GM12891 (cell line): Measurements from ENCODE around the gene SPOPL.

ENCODE experiments used
- DNase-seq: peaks from one replicate; pipeline ENCODE4 v3.0.0; 2011; ENCODE audit warnings: low spot score; ENCODE audit not compliant: insufficient read length
- FAIRE-seq: peaks from 2 replicates; lab custom pipeline; 2011; peaks lifted over from hg19 to GRCh38; lab: Jason Lieb, UNC
- PAX5 ChIP-seq: IDR thresholded peaks from 2 replicates; pipeline ENCODE4 v1.6.1; 2011; ENCODE audit warnings: low read length, moderate library complexity, mild to moderate bottlenecking; ENCODE audit not compliant: insufficient read depth, severe bottlenecking
- POLR2A ChIP-seq: IDR thresholded peaks from 2 replicates; pipeline ENCODE4 v1.6.1; 2011; ENCODE audit warnings: low read depth, low read length, control low read depth
- POLR2AphosphoS5 ChIP-seq: IDR thresholded peaks from 2 replicates; pipeline ENCODE4 v1.6.1; 2011; ENCODE audit warnings: low read depth, low read length, control low read depth
- POU2F2 ChIP-seq: IDR thresholded peaks from 2 replicates; pipeline ENCODE4 v1.6.1; 2011; ENCODE audit warnings: low read depth, mild to moderate bottlenecking, control low read depth, low read length, moderate library complexity
- SPI1 ChIP-seq: IDR thresholded peaks from 2 replicates; pipeline ENCODE4 v1.6.1; 2011; ENCODE audit warnings: low read depth, low read length, control low read depth
- TAF1 ChIP-seq: IDR thresholded peaks from 2 replicates; pipeline ENCODE4 v1.6.1; 2011; ENCODE audit warnings: low read depth, low read length, control low read depth

Gene SPOPL

DNA sequence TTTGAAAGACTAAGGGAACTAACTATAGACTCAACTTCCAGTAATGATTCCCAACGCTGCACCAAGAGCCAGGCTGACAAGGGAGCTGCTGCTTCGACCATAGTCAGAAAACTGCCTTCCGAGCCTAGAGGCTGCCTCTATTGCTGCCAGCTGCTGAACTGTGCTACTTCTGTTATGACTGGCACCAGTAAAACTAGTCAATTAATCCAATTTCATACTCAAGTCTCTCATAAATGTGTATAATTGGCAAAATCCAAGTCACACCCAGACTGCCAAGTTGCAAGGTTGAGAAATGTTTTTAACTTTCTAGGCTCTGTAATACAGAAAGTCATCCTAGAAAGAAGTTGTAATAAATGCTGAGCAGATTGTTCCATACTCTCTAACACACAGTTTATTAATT, 117.4 kb downstream of the SPOPL start:
- DNase-seq (no peak), FAIRE-seq (no peak)
- no peak for TF ChIP-seq SPI1
- no peak for TF ChIP-seq TAF1
- TF ChIP-seq POU2F2 = no peak
- no peak for TF ChIP-seq PAX5
- TF ChIP-seq POLR2AphosphoS5 = no peak
- TF ChIP-seq POLR2A = no peak

DNA sequence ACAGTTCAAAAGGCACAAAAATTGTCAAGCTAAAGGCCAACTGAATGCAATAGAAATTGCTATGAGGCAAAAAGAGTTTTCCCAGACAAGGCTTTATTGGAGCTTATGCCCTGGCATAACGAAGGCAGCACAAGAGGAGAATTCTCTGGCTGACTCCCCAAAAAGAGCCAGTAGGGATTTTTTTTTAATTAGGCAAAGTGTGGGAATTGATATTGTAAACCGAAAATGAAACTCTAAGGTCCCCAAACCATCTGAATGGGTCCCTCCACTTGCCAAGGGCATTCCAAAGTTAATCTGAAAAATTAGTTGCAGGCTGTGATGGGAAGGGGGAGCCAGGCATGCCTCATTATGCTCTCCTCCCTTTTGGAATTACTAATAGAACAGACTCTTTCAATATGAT, 118.9 kb downstream of the SPOPL start:
- FAIRE-seq (no peak), DNase-seq (no peak)
- TF ChIP-seq POU2F2 (no peak), POLR2AphosphoS5 (no peak), SPI1 (no peak), POLR2A (no peak)

DNA sequence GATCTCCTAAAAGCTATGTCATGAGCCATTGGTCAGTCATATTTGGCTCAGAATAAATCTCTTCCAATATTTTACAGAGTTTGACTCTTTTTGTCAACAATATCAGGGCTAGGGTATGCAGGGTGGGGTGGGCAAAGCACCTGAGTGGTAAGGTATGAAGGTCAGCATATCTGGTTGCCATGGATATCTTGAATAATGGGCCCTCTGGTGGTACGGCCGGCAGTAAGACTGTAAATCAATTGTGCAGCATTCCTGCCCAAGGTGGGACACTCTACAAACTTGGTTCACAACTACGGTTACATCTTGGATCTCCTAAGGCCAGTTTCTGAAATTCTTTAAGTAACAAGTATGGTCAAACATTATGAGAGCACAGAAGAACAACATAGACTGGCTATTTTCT, 119.6 kb downstream of the SPOPL start:
- TF ChIP-seq POLR2AphosphoS5 (no peak), SPI1 (no peak), POU2F2 (no peak), POLR2A (no peak), TAF1 (no peak), PAX5 (no peak)
- FAIRE-seq (no peak), DNase-seq (no peak)

DNA sequence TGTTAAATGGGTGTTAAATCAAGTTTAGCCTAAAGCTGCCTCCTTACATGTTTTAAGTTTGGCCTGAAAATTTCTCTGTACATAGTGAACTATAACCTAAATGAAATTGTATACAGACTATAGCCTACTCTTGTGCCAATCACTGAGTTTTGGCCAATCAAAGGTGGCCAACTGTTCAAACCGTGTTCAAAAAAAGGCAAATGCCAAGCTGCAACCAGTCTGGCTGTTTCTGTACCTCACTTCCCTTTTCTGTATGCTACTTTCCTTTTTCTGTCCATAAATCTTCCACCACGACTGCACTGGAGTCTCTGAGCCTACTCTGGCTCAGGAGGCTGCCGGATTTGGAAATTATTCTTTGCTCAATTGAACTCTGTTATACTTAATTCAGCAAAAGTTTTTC, 121.0 kb downstream of the SPOPL start:
- FAIRE-seq (peak; percentile 72), DNase-seq (no peak)
- peak; percentile 70 for TF ChIP-seq SPI1
- TF ChIP-seq POU2F2 = no peak
